Measurements from ENCODE around the gene BCL6B.

The BCL6B gene

DNA sequence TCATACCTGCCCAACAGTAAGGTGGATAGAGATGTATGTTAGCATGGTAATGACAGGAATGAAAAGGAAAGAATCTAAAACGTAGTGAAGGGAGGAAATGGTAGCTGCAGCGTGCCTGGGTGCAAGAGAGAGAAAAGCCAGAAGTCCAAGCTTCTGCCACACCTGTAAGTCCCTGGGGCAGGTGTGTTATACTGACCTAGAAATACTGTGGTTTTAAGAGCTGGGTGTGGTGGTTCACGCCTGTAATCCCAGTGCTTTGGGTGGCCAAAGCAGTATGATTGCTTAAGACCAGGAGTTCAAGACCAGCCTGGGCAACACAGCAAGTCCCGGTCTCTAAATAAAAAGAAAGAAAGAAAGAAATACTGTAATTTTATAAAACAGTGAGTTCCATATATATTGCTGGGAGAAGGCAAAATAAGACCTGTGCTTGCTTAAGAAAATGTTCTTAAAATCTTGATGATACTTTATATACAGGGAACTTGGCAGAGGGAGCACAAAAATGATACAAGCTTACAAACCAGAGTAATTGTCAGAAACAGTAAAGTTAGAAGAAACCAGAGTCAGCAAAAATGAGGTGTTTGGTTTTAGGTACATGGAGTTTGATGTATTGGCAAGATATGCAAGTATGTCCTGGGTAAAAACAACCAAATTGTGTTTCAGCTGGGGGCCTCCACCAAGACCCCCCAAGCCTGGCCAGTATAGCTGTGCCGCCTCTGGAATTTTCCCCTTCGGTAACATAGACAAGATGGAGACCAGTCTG, 20.4 kb upstream of the BCL6B start:
- no peak overlapping the region for H3K4me3 ChIP-seq (ENCODE audit: low read depth in 1 of 2, low read length in 2 of 2)
- no peaks in the 10 kb centered on the region for H3K27me3 ChIP-seq (ENCODE audit: insufficient read depth, low read length, poor library complexity)
- no peak for TF ChIP-seq EZH2 (IDR thresholded peaks at IDR 0.05; ENCODE audit: borderline replicate concordance, low read depth, low read length, severe bottlenecking)
- TF ChIP-seq CTCF (IDR thresholded peaks at IDR 0.05; ENCODE audit: borderline replicate concordance, extremely low read depth, low read length, poor library complexity, severe bottlenecking) = no peak
- H3K36me3 ChIP-seq (ENCODE audit: insufficient read depth, low read length) = peaks cover 50% of the 10 kb centered on the region
- no peak overlapping the region for H3K4me2 ChIP-seq (ENCODE audit: insufficient read depth, low read length)
- no peak overlapping the region for H2AFZ ChIP-seq (ENCODE audit: low read depth, low read length)
- H4K20me1 ChIP-seq (ENCODE audit: insufficient read depth, low read length) = peaks cover 12% of the 10 kb centered on the region; the same call in 1 of the 2 replicates
- H3K79me2 ChIP-seq (ENCODE audit: insufficient read depth, low read length) = peaks cover 21% of the 10 kb centered on the region; the same call in 1 of the 2 replicates
- ATAC-seq (ENCODE audit: insufficient read depth, low read depth) (no peak), DNase-seq (no peak)
- H3K9ac ChIP-seq (ENCODE audit: low read depth, low read length) = no peak overlapping the region
- no peak overlapping the region for H3K27ac ChIP-seq (ENCODE audit: low read length)
- no peaks in the 10 kb centered on the region for H3K4me1 ChIP-seq (ENCODE audit: insufficient read depth, low read length)
- H3K9me3 ChIP-seq (ENCODE audit: insufficient read depth, low read length, severe bottlenecking) = no peaks in the 10 kb centered on the region

- no peak for ATAC-seq (ENCODE audit: insufficient read depth, low read depth)
- Histone ChIP-seq H4K20me1 (ENCODE audit: insufficient read depth, low read length) (peaks cover 12% of the 10 kb centered on the region; the same call in 1 of the 2 replicates), H2AFZ (ENCODE audit: low read depth, low read length) (no peak overlapping the region)
These were observed 19.1 kb upstream of the BCL6B start for GRCh38 chr17:7003745-7004144.

GRCh38 chr17:7004398-7005253, 18.2 kb upstream of the BCL6B start:
- Histone ChIP-seq H3K79me2 (ENCODE audit: insufficient read depth, low read length) (peaks cover 35% of the 10 kb centered on the region), H3K4me3 (ENCODE audit: low read depth in 1 of 2, low read length in 2 of 2) (no peak overlapping the region), H3K9me3 (ENCODE audit: insufficient read depth, low read length, severe bottlenecking) (no peaks in the 10 kb centered on the region), H2AFZ (ENCODE audit: low read depth, low read length) (no peak overlapping the region), H3K9ac (ENCODE audit: low read depth, low read length) (no peak overlapping the region), H3K27ac (ENCODE audit: low read length) (no peak overlapping the region), H3K36me3 (ENCODE audit: insufficient read depth, low read length) (peaks cover 44% of the 10 kb centered on the region), H4K20me1 (ENCODE audit: insufficient read depth, low read length) (peaks cover 12% of the 10 kb centered on the region; the same call in 1 of the 2 replicates), H3K27me3 (ENCODE audit: insufficient read depth, low read length, poor library complexity) (no peaks in the 10 kb centered on the region), H3K4me2 (ENCODE audit: insufficient read depth, low read length) (no peak overlapping the region), H3K4me1 (ENCODE audit: insufficient read depth, low read length) (peaks cover 5% of the 10 kb centered on the region)
- DNase-seq (peak; percentile 55), ATAC-seq (ENCODE audit: insufficient read depth, low read depth) (peak; percentile 92)
- TF ChIP-seq EZH2 (IDR thresholded peaks at IDR 0.05; ENCODE audit: borderline replicate concordance, low read depth, low read length, severe bottlenecking) (no peak), CTCF (IDR thresholded peaks at IDR 0.05; ENCODE audit: borderline replicate concordance, extremely low read depth, low read length, poor library complexity, severe bottlenecking) (peak; percentile 91)

More at GRCh38 chr17:7003745-7004144, 19.1 kb upstream of the BCL6B start:
- H3K27ac ChIP-seq (ENCODE audit: low read length) = no peak overlapping the region
- H3K9ac ChIP-seq (ENCODE audit: low read depth, low read length) = no peak overlapping the region
- H3K27me3 ChIP-seq (ENCODE audit: insufficient read depth, low read length, poor library complexity) = no peaks in the 10 kb centered on the region
- DNase-seq = no peak
- no peak for TF ChIP-seq CTCF (IDR thresholded peaks at IDR 0.05; ENCODE audit: borderline replicate concordance, extremely low read depth, low read length, poor library complexity, severe bottlenecking)
- no peak for TF ChIP-seq EZH2 (IDR thresholded peaks at IDR 0.05; ENCODE audit: borderline replicate concordance, low read depth, low read length, severe bottlenecking)
- no peak overlapping the region for H3K4me3 ChIP-seq (ENCODE audit: low read depth in 1 of 2, low read length in 2 of 2)
- H3K79me2 ChIP-seq (ENCODE audit: insufficient read depth, low read length) = peaks cover 30% of the 10 kb centered on the region; the same call in 1 of the 2 replicates
- no peaks in the 10 kb centered on the region for H3K9me3 ChIP-seq (ENCODE audit: insufficient read depth, low read length, severe bottlenecking)
- H3K4me1 ChIP-seq (ENCODE audit: insufficient read depth, low read length) = no peaks in the 10 kb centered on the region
- no peak overlapping the region for H3K4me2 ChIP-seq (ENCODE audit: insufficient read depth, low read length)
- peaks cover 48% of the 10 kb centered on the region for H3K36me3 ChIP-seq (ENCODE audit: insufficient read depth, low read length)

Measured in DND-41 (cell line).